ENCODE data around the gene RNF17. TPM values are rescaled to one million over a fixed set of nuclear protein-coding genes. Genes with fewer than 3 reads are reported as not detected.

The RNF17 gene
- total RNA-seq, 1 donor from 2014 or later = not detected

GRCh38 chr13:24866488-24866887 lies 102.5 kb downstream of the RNF17 start:
- Mint-ChIP-seq H3K27ac (no peak overlapping the region), H3K36me3 (ENCODE audit: low read depth) (no peaks in the 10 kb centered on the region), H3K27me3 (peaks cover 7% of the 10 kb centered on the region), H3K9me3 (no peaks in the 10 kb centered on the region), H3K4me3 (no peak overlapping the region), H3K4me1 (no peaks in the 10 kb centered on the region)
- TF ChIP-seq CTCF (IDR thresholded peaks at IDR 0.05) = no peak
- ATAC-seq (ENCODE audit: low read depth) (no peak), DNase-seq (no peak)
- CTCF ChIA-PET = interaction anchor here (1.4 kb wide), 1 partner anchor 12 kb away, joined by 3 read pairs; no protein-coding TSS in a partner anchor
- intact Hi-C loops (cut with micrococcal nuclease) = no loop called here
- POLR2A ChIA-PET = no interaction called here

- ChIA-PET POLR2A (no interaction called here), CTCF (interaction anchor here (1.0 kb wide), 1 partner anchor 175 kb away, joined by 3 read pairs; no protein-coding TSS in a partner anchor)
- no peaks in the 10 kb centered on the region for H3K36me3 Mint-ChIP-seq (ENCODE audit: low read depth)
- intact Hi-C loops (cut with micrococcal nuclease) = no loop called here
- H3K4me1 Mint-ChIP-seq = no peaks in the 10 kb centered on the region
- H3K27me3 Mint-ChIP-seq = peaks cover 17% of the 10 kb centered on the region
- H3K27ac Mint-ChIP-seq = no peak overlapping the region
- TF ChIP-seq CTCF (IDR thresholded peaks at IDR 0.05) = no peak
- H3K4me3 Mint-ChIP-seq = no peak overlapping the region
- no peak for ATAC-seq (ENCODE audit: low read depth)
- DNase-seq = no peak
- H3K9me3 Mint-ChIP-seq = no peaks in the 10 kb centered on the region
Observed at GRCh38 chr13:24868874-24869273, 104.9 kb downstream of the RNF17 start.

- ChIA-PET POLR2A (no interaction called here), CTCF (no interaction called here)
- no peaks in the 10 kb centered on the region for H3K4me1 Mint-ChIP-seq
- peaks cover 18% of the 10 kb centered on the region for H3K27me3 Mint-ChIP-seq
- H3K9me3 Mint-ChIP-seq = no peaks in the 10 kb centered on the region
- TF ChIP-seq CTCF (IDR thresholded peaks at IDR 0.05) = no peak
- DNase-seq (no peak), ATAC-seq (ENCODE audit: low read depth) (no peak)
- intact Hi-C loops (cut with micrococcal nuclease) = no loop called here
- H3K36me3 Mint-ChIP-seq (ENCODE audit: low read depth) = no peaks in the 10 kb centered on the region
- no peak overlapping the region for H3K27ac Mint-ChIP-seq
- no peak overlapping the region for H3K4me3 Mint-ChIP-seq
Observed at GRCh38 chr13:24870380-24870760, 106.4 kb downstream of the RNF17 start.

- no peaks in the 10 kb centered on the region for H3K36me3 Mint-ChIP-seq (ENCODE audit: low read depth)
- ATAC-seq (ENCODE audit: low read depth) = no peak
- DNase-seq = no peak
- H3K27ac Mint-ChIP-seq = no peak overlapping the region
- ChIA-PET POLR2A (no interaction called here), CTCF (no interaction called here)
- H3K9me3 Mint-ChIP-seq = no peaks in the 10 kb centered on the region
- intact Hi-C loops (cut with micrococcal nuclease) = no loop called here
- no peak overlapping the region for H3K4me3 Mint-ChIP-seq
- peaks cover 12% of the 10 kb centered on the region for H3K27me3 Mint-ChIP-seq
- no peaks in the 10 kb centered on the region for H3K4me1 Mint-ChIP-seq
- no peak for TF ChIP-seq CTCF (IDR thresholded peaks at IDR 0.05)
Observed at GRCh38 chr13:24875566-24875965, 111.6 kb downstream of the RNF17 start.

- intact Hi-C loops (cut with micrococcal nuclease) = no loop called here
- no peaks in the 10 kb centered on the region for H3K9me3 Mint-ChIP-seq
- H3K4me3 Mint-ChIP-seq = no peak overlapping the region
- H3K4me1 Mint-ChIP-seq = no peaks in the 10 kb centered on the region
- ChIA-PET CTCF (no interaction called here), POLR2A (no interaction called here)
- no peak overlapping the region for H3K27ac Mint-ChIP-seq
- ATAC-seq (ENCODE audit: low read depth) = no peak
- TF ChIP-seq CTCF (IDR thresholded peaks at IDR 0.05) = no peak
- no peak for DNase-seq
- peaks cover 7% of the 10 kb centered on the region for H3K27me3 Mint-ChIP-seq
- H3K36me3 Mint-ChIP-seq (ENCODE audit: low read depth) = peaks cover 2% of the 10 kb centered on the region
Observed at GRCh38 chr13:24877531-24877930, 113.6 kb downstream of the RNF17 start.
